ENCODE results near the gene RPUSD3.
A peak's percentile ranks its signal among the peaks of the same experiment; 100 is the strongest.

RPUSD3 gene

GRCh38 chr3:9828801-9829755, 14.7 kb downstream of the RPUSD3 start:
- DNase-seq, result no peak

DNA sequence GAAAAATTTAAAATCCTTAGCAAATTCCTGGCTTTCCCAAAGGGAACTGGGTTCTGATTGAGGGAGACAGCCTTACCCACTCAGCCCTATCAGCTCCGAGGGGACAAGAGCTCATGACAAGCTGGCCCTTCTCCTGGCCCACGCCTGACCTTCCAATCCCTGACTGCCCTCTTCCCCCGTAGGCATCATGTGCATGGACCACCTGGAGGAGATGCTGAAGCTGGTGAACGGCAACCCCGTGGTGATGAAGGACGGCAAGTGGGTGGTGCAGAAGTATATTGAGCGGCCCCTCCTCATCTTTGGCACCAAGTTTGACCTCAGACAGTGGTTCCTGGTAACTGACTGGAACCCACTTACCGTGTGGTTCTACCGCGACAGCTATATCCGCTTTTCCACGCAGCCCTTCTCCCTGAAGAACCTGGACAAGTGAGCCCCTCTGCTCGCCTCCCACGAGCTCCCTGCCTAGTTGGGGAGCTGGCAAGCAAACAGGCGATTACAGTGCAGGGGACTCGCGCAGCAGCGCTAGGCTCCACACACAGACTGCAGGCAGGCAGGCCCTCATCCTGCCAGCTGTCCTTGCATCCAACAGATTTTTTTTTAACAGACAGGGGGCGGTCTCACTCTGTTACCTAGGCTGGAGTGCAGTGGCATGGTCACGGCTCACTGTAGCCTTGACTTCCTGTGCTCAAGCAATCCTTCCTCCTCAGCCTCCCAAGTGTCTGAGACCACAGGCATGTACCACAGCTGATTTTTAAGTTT, 16.8 kb downstream of the RPUSD3 start:
- DNase-seq, result peak; percentile 0

GRCh38 chr3:9825451-9826040, 18.3 kb downstream of the RPUSD3 start:
- no peak for DNase-seq

- no peak for DNase-seq
These were observed 22.9 kb downstream of the RPUSD3 start for GRCh38 chr3:9820946-9821345.

GRCh38 chr3:9820543-9820942, 23.3 kb downstream of the RPUSD3 start:
- no peak for DNase-seq

DNA sequence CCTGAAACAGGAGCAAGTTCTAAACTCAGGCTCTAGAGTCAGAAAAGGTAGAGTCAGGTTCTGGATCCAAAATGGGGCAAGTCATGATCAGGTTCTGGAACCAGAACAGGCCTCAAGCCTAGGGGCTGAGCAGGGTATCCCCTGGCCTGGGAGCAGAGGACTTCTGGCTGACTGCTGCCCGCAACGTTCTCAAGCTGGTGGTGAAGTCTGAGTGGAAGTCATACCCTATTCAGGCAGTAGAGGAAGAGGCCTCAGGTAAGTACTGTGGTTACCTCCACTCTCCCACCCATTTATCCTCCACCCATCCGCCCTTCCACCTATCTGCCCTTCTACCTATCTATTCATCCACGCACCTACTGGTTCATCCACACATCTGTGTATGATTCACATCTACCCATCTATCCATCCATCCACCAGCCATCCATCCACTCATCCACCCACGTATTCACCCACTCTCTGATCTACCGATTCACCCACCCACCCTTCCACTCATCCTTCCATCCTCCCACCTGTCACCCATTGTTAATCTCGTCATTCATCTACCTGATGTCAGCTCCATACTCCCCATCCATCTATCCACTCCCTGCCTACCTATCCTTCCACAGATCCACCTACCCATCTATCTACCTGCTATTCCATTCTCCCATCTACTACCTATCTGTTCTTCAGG, 25.0 kb downstream of the RPUSD3 start:
- DNase-seq, result no peak

- DNase-seq, result no peak
These were observed 26.4 kb downstream of the RPUSD3 start for GRCh38 chr3:9817436-9817835.

DNA sequence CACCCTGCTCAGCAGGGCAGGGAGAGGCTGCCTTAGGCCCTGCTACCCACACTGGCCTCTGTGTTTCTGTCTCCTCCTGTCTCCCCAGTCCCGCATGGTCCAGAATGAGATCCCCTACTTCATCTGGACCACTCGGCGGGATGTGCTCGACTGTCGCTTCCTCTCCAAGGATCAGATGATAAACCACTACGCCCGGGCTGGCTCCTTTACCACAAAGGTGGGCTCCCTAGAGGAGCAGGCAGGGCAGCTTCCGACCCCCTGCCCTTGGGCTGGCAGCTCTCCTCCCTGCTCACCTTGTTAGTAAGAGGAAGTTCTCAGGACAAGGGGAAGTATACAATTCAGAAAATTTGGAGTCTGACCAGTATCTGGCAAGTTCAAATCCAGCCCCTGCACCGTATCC, 27.8 kb downstream of the RPUSD3 start:
- no peak for DNase-seq

- no peak for DNase-seq
These were observed 30.8 kb downstream of the RPUSD3 start for GRCh38 chr3:9812870-9813483.

DNA sequence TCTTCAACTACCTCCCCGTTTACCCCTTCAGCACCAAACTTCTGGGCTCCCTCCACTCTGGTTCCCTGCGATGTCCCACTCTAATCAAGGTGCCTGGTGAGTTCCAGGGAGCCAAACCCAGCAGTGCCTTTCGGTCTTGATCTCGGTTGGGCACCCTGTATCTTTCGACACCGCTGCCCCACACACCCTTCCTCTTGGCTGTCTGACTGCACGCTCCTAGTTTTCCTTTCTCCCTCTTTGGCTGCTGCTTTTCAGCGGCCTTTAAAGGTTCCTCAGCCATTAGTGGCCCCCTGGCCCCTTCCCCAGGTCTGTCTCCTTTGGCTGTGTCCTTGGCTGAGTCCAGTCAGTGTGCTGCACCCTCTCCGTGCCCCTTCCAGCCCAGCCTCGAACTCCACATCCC, 33.0 kb downstream of the RPUSD3 start:
- no peak for DNase-seq

DNA sequence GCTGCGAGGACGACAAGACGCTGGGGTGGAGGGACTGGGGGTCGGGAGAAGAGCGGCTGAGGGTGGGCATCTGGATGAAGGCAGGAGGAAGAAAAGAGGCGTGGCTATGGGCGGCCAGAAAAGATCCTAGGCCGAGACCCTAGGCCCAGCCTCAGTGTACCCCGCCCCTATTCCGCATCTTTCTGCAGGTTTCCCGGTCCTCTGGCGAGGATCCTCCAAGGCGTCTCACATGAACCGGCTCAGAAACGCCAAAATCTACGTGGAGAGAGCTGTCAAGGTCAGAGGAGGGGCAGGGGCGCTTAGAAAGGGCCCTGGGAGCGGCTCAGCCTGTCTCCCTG, 33.4 kb downstream of the RPUSD3 start:
- no peak for DNase-seq

- peak; percentile 38 for DNase-seq
These were observed 34.0 kb downstream of the RPUSD3 start, which contains the start of gene TTLL3 for GRCh38 chr3:9809615-9810432. TSS of gene TTLL3 (plus strand) at chr3:9810262. CDS start at chr3:9810662, 400 bp downstream.

DNA sequence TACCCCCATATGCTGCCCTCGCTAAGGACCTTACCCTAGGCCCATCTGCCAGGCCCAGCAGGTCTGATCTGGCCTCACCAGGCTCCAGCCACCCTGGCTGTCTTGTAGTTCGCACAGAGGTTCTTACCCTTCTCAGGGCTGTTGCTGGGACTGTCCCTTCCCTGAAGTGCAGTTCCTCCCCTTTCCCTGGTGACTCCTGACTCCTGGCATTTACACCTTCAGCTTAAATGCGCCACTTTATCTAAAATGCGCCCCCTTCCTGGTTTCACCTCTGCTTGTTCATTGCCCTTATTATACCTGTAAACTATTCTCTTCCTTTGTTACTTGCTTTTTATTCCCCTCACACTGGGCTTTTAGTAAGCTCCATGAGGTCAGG, 34.6 kb downstream of the RPUSD3 start:
- no peak for DNase-seq

GRCh38 chr3:9808345-9809037, 35.3 kb downstream of the RPUSD3 start:
- no peak for DNase-seq

GRCh38 chr3:9807981-9808344, 35.8 kb downstream of the RPUSD3 start:
- no peak for DNase-seq

DNA sequence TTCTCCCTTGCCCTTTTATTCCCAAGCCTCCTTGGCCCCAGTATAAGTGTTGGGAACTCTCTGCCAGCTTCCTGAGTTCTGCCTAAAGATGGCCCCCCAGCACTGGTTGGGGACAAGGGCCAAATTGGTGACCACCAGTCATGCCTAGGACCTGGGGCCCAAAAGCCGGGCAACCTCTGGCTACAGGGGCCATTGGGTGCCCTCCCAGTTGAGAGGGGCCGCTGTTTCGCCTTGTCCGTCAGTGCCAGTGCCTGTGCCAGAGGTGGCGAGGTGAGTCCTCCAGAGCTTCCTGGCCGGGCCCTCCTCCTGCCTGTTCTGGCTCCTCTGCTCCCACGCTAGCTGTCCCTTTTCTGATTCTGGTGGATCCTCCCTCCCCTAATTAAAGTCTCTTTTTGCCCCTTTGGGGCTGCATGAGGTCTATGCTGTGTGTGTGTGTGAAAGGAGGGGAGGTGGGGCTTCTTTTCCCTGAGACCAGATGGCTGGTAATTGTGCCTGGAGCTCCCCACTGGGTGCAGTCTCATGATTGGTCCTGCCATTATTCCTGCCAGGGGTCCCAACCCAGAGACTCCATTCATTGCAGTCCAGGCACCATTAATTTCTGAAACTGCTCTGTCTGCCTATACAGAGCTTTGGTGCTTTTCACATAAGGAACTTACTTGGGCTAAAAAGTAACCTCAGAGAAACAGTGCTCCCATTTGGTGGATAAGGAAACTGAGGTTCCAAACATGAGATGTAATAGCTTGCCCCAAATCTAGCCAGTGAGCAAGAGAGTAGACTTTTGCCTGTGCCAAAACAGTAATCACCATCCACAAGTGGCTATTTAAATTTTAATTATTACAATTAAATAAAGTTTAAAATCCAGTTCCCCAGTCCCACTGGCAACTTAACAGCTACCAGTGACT, 36.9 kb downstream of the RPUSD3 start:
- DNase-seq, result no peak

- no peak for DNase-seq
These were observed 37.7 kb downstream of the RPUSD3 start for GRCh38 chr3:9806137-9806536.

GRCh38 chr3:9804996-9805395, 38.8 kb downstream of the RPUSD3 start:
- DNase-seq, result no peak

- DNase-seq, result no peak
These were observed 40.3 kb downstream of the RPUSD3 start for GRCh38 chr3:9803494-9803893.

- DNase-seq, result no peak
These were observed 43.3 kb downstream of the RPUSD3 start for GRCh38 chr3:9800529-9800928.
